Superior temporal gyrus (tissue), 1 donor: ENCODE results near the gene CNEP1R1.

Experiments
- DNase-seq: peaks from one replicate; pipeline ENCODE4 v3.0.0-alpha.2; 2016; ENCODE audit errors: extremely low spot score

CNEP1R1 gene

GRCh38 chr16:50017553-50017952 lies 7.5 kb upstream of the CNEP1R1 start:
- no peak for DNase-seq

DNA sequence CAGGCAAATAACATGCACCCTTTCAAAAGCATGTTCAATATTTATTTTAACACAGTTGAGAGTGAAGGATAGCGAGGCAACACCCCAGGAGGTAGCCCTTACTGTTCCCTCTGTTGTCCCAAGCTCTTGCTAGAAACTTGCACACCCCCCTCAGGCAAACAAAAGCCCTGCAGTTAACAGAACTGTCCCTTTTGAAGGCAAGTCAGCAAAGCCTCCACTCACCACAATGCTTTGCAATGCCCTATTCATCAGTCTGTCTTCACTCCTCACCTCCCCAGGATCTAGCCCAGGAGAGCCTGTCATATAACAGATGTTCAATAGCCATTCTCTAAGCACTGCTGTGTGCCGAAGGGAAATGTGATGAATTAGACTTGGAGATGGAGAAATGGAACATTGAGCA lies 3.5 kb upstream of the CNEP1R1 start:
- DNase-seq = no peak

DNA sequence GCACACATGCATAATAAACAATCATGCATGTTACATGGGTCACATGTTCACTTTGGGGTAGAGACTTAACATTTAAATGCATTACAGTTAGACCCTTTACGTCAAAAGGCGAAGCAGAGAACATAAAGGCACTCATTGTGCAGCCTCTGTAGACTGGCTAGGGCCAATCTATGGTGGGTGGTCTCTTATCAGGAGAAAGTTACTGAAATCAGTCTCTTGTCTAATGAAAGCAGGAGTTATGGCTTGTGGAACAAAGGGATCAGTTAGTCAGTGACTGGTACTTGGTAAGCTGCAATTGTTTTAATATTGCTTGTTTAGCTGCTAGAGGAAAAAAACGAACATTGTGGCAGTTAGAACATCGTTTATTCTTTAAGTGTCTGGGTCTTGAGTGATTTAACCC lies 1.4 kb upstream of the CNEP1R1 start:
- DNase-seq = no peak

GRCh38 chr16:50024207-50024606 lies 818 bp upstream of the CNEP1R1 start:
- no peak for DNase-seq

- no peak for DNase-seq
These were observed 509 bp downstream of the CNEP1R1 start for GRCh38 chr16:50025537-50025931.

GRCh38 chr16:50027829-50028228 lies 2.8 kb downstream of the CNEP1R1 start:
- no peak for DNase-seq

GRCh38 chr16:50035468-50035992 lies 10.5 kb downstream of the CNEP1R1 start:
- no peak for DNase-seq

DNA sequence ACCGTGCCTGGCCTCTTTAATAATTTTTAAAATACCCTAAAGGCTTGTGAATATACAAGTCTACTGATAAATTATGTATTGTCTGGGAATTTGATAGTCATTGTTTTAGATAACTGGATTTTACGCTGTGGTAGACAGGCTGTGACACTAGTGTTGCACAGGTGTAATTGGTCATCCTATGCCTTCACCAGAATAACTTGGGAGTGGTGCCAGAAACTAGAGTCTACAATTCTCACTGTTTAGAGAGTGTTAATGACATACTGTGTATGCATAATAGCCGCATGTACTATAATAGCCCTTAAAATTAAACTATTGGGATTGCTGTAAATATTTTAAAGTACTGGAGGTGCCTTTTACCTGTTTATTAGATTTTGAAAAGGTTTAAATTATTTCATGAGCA lies 11.4 kb downstream of the CNEP1R1 start:
- no peak for DNase-seq

GRCh38 chr16:50037662-50038220 lies 12.7 kb downstream of the CNEP1R1 start:
- DNase-seq = no peak

GRCh38 chr16:50038286-50038685 lies 13.3 kb downstream of the CNEP1R1 start:
- DNase-seq = no peak

DNA sequence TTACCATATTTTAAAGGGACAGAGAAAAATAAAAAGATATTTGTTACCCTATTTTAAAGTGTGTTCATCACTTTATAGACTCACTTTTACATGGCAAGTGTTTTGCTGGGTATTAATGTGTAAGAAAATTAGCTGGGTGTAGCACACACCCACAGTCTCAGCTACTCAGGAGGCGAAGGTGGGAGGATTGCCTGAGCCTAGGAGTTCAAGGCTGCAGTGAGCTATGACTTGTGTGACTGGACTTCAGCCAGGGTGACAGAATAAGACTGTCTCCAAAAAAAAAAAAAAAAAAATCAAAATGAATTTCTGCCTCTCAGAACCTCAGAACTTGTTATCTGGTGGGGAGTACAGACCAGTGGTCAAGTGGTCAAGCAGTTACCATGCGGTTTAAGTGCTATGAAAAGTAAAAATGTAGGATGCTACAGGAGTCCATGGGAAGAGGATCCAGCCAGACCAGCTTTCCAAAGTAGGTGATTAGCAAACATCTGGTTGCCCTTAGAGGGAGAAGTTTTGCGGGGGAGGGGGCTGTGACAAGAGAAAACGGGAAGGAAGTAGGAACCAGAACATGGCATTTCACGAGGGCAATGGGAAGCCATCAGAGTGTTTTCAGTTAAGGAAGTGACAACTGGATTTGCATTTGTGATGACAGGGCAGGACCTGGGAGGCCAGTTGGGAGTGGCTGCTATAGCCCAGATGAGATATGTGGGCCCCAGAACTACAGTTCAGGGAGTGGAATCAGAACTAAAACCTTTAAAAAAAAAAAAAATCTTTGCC lies 13.9 kb downstream of the CNEP1R1 start:
- DNase-seq = no peak

DNA sequence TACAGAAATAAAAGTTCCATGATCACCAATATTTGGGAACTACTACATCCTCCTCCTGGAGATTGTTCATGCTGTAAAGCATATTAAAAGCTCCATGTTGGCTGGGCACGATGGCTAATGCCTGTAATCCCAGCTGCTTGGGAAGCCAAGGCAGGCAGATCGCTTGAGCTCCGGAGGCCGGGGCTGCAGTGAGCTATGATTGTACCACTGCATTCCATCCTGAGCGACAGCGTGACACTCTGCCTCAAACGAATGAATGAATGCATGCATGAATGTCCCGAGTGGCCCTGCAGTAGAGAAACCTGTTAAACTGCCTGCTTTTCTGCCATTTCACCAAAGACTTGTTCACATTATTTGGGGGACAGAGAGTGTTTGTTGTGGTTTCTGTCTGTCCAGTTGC lies 15.0 kb downstream of the CNEP1R1 start:
- no peak for DNase-seq

DNA sequence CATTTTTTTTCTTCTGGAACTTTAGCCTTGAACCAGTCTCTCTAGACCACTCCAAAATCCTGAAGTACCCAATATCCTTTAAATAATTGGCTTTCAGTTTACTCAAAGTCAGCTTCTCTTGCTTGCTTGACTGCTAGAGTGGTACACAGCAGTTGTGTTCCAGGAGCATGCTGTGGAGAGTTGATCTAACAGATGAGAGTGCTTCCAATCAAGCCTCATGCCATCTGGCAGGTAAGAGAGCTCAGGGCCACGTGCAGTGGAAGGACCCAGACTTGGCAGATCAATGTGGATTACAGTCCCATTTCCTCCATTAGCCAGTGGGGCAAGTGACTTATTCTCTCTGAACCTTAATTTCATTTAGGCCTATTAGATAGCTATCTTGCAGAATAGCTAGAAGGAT lies 15.7 kb downstream of the CNEP1R1 start:
- DNase-seq = no peak

DNA sequence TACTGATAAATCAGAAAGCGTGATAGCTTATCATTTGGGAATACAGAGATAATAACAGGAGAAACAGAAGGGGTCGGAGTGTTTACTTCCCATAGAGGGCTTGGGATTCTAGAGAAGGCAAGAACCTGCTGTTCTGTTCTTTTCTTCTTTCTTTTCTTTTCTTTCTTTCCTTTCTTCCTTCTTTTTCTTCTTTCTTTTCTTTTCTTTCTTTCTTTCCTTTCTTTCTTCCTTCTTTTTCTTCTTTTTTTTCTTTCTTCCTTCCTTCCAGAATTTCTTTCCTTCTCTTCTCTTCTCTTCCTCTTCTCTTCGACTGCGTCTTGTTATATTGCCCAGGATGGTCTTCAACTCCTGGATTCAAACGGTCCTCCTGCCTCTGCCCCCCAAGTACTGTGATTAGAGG lies 18.3 kb downstream of the CNEP1R1 start:
- DNase-seq = no peak

DNA sequence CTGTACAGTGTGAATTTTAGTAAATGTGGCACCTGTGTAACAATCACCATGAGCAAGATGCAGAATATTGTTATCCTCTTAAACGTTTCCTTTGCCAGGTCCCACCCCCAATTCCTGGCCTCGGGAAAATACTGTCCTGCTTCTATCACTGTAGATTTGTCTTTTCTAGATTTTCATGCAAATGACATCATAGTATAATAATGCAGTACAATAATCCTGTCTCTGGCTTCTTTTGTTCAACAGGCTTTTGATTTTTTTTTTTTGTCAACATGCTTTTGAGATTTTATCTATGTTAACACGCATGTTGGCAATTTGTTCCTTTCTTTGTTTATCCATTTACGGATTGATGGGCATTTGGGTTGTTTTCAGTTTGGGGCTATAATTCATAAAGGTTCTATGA lies 20.4 kb downstream of the CNEP1R1 start:
- no peak for DNase-seq

DNA sequence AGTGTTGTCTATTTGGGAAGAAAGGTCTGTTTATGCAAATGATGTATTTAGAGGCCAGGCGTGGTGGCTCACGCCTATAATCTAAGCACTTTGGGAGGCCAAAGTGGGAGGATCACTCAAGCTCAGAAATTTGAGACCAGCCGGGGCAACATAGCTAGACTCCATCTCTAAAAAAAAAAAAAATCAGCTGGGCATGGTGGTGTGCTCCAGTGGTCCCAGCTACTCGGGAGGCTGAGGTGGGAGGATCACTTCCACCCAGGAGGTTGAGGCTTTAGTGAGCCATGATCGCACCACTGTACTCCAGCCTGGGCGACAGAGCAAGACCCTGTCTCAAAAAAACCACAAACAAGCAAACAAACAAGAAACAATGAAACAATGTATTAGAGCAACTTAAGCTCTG lies 21.8 kb downstream of the CNEP1R1 start:
- DNase-seq = no peak

DNA sequence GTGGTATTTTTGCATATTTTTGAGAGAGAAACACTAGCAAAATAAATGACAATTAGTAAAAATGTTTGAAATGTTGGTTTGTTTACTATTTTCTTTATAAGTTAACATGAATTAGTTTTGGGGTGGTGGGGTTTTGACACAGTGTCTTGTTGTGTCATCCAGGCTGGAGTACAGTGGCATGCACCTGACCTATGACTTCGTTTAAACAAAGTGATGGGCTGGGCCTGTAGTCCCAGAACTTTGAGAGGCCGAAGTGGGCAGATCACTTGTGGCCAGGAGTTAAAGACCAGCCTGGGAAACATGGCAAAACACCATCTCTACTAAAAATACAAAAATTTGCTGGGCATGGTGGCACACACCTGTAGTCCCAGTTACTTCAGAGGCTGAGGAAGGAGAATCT lies 22.8 kb downstream of the CNEP1R1 start:
- DNase-seq = no peak

DNA sequence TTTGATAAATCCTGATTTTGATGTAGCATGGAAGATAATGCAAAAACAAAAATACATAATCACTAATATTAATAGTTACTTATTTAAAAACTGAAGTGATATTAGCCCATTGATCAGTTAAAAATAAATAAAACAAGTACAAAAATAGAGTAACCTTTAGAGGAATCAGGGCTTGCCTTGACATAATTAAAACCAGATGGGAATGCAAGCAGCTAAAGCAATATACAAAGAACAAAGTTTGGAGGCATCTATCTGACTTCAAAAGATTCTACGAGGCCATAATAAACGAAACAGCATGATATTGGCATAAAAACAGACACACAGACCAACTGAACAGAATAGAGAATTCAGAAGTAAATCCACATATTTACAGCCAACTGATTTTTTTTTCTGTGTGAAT lies 25.8 kb downstream of the CNEP1R1 start:
- DNase-seq = no peak

- DNase-seq = no peak
These were observed 31.2 kb downstream of the CNEP1R1 start for GRCh38 chr16:50056226-50056625.

- no peak for DNase-seq
These were observed 33.2 kb downstream of the CNEP1R1 start for GRCh38 chr16:50058091-50058771.

GRCh38 chr16:50059111-50059510 lies 34.1 kb downstream of the CNEP1R1 start:
- DNase-seq = no peak

DNA sequence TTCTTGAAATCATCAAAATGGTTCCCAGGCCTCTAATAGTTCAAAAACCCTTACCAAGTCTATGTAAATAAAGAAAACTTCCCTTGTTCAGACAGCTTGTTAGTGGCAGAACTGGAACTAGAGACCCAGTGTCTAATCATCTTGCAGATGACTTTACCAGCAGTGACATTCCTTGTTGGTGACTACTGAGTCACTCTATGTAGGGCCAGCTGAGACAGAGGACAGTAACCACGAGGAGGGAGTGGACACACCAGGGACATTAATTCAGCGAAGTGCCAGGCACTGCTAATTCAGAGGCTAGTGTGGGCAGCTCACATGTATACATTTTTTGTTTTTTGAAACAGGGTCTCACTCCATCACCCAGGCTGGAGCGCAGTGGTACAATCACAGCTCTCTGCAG lies 34.6 kb downstream of the CNEP1R1 start:
- DNase-seq = no peak

GRCh38 chr16:50061326-50061725 lies 36.3 kb downstream of the CNEP1R1 start:
- DNase-seq = no peak
